OCI-LY3 (cell line): Measurements from ENCODE around the gene ARHGAP10.
"Not testable (repeated sequence)": the region's sequence is repeated elsewhere in the genome, so short reads cannot be mapped to it uniquely, and the experiment has no call there.

Source experiments
- H2AFZ ChIP-seq: fragments of 200-600, 300-600 bp; shearing (Covaris generic); 2 replicates; pipeline ENCODE4 v1.6.0; 2014; ENCODE audit warnings: antibody characterized with exemption, low read depth, low read length
- H3K27ac ChIP-seq: fragments of 200-600, 300-600 bp; sonication (generic); 2 replicates; pipeline ENCODE4 v1.5.1; 2014; ENCODE audit warnings: mild to moderate bottlenecking, low read length, moderate library complexity, mixed read lengths
- H3K27me3 ChIP-seq: fragments of 200-600, 300-600 bp; sonication (generic); 2 replicates; pipeline ENCODE4 v1.6.1; 2014; ENCODE audit warnings: low read depth, low read length, mixed read lengths
- H3K36me3 ChIP-seq: fragments of 200-600, 300-600 bp; sonication (generic); replicated peaks from 2 replicates; pipeline ENCODE3; 2014; ENCODE audit warnings: low read depth, low read length, mixed read lengths
- H3K4me1 ChIP-seq: fragments of 300-600, 200-600 bp; sonication (generic); 2 replicates; pipeline ENCODE4 v1.6.1; 2014; ENCODE audit warnings: low read length, mixed read lengths
- H3K4me2 ChIP-seq: fragments of 200-600, 300-600 bp; sonication (generic); 2 replicates; pipeline ENCODE4 v1.6.1; 2014; ENCODE audit warnings: low read length, mixed read lengths
- H3K4me3 ChIP-seq: fragments of 300-600, 200-600 bp; sonication (generic); 2 replicates; pipeline ENCODE4 v1.5.1; 2014; ENCODE audit warnings: antibody characterized with exemption, mild to moderate bottlenecking, low read length, moderate library complexity
- H3K79me2 ChIP-seq: fragments of 300-600, 200-600 bp; shearing (Covaris generic); 2 replicates; pipeline ENCODE4 v1.6.1; 2014; ENCODE audit warnings: mild to moderate bottlenecking, low read length, mixed read lengths
- H3K9ac ChIP-seq: fragments of 300-600, 200-600 bp; shearing (Covaris generic); 2 replicates; pipeline ENCODE4 v1.6.0; 2014; ENCODE audit warnings: mild to moderate bottlenecking, low read length, moderate library complexity
- H3K9me3 ChIP-seq: fragments of 200-600, 300-600 bp; shearing (Covaris generic); 2 replicates; pipeline ENCODE4 v1.6.1; 2014; ENCODE audit warnings: low read length, mixed read lengths; ENCODE audit not compliant: insufficient read depth
- H4K20me1 ChIP-seq: fragments of 200-600, 300-600 bp; sonication (generic); 2 replicates; pipeline ENCODE4 v1.6.1; 2016; ENCODE audit warnings: low read length, mixed read lengths; ENCODE audit not compliant: insufficient read depth
- EZH2phosphoT487 ChIP-seq: fragments of 200-600 bp; shearing (Covaris generic); IDR thresholded peaks from 2 replicates; pipeline ENCODE4 v1.6.1; 2018; ENCODE audit warnings: antibody characterized with exemption, mixed run types, low read depth
- TF ChIP-seq, protein P1 (sequence below): fragments of 200-600, 300-600 bp; sonication (generic); IDR thresholded peaks from 2 replicates; pipeline ENCODE4 v1.5.1; 2014; ENCODE audit warnings: antibody characterized with exemption, low read length, low read depth

The ARHGAP10 gene

DNA sequence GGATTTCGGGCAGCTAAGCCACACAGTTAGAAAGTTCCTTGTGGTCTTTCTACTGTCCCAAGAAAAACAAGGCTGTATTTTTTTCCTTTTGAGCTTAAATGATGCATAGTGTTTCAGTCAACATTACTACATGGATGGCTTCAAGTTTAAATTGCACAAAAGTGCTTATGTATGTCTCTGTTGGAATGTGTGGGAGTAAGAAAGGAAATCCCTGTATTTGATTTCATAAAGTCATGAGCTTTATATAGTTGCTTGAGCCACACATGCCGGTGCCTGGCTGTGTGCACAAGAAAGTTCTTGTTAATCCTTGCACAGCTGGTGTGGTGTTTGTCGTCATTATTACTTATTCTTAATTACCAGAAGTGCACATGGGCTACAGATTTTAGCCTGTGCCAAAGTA lies 262.2 kb downstream of the ARHGAP10 start:
- Histone ChIP-seq H3K9me3 (no peaks in the 10 kb centered on the region), H3K4me1 (no peaks in the 10 kb centered on the region), H3K27ac (no peak overlapping the region), H3K4me2 (no peak overlapping the region), H4K20me1 (no peaks in the 10 kb centered on the region; the same call in 1 of the 2 replicates), H3K9ac (no peak overlapping the region), H3K79me2 (no peaks in the 10 kb centered on the region), H3K36me3 (no peaks in the 10 kb centered on the region), H2AFZ (no peak overlapping the region), H3K4me3 (no peak overlapping the region), H3K27me3 (no peaks in the 10 kb centered on the region)
- TF ChIP-seq, protein P1, sequence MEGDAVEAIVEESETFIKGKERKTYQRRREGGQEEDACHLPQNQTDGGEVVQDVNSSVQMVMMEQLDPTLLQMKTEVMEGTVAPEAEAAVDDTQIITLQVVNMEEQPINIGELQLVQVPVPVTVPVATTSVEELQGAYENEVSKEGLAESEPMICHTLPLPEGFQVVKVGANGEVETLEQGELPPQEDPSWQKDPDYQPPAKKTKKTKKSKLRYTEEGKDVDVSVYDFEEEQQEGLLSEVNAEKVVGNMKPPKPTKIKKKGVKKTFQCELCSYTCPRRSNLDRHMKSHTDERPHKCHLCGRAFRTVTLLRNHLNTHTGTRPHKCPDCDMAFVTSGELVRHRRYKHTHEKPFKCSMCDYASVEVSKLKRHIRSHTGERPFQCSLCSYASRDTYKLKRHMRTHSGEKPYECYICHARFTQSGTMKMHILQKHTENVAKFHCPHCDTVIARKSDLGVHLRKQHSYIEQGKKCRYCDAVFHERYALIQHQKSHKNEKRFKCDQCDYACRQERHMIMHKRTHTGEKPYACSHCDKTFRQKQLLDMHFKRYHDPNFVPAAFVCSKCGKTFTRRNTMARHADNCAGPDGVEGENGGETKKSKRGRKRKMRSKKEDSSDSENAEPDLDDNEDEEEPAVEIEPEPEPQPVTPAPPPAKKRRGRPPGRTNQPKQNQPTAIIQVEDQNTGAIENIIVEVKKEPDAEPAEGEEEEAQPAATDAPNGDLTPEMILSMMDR, result no peak
- no peak for TF ChIP-seq EZH2phosphoT487

DNA sequence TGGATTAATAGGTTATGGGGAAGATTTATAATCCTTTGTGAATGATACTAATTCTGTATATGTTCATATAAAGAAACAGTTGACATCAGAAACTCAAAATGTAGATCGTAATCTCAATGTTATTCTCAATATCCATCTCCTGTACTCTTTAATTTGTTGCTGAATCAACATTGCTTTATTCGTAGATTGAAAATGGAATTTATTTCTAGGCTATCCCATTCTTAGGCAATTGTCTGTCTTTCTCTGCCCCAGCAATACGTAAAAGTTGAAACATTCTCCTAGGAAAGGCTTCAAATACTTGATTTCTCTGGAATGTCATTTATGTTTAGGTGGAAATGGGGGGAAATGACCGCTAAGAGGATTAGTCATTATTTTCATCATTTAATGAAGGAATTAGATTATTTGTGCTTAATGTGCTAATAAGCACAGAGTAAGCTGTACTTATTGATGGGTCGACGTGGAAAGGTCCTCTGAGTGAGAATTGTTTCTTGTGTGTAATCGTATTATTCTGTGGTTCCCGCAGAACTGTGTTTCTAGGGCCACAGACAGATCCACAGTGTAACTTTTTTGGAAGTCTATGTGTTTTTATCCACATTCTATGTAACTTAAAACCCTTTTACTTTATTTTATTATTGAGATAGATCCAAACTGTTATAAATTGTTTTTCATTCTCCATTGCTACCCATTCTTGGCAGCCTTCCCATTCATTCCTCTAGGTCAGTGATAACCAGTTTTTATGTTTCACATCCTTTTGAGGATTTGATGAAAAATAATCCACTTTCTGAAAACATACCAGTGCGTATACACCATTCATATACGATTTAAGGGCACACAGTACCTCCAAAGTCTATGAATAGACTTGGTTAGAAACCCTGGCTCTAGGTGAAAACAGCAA lies 262.9 kb downstream of the ARHGAP10 start:
- no peak overlapping the region for H3K9ac ChIP-seq
- no peak for TF ChIP-seq EZH2phosphoT487
- H3K4me1 ChIP-seq, result no peaks in the 10 kb centered on the region
- H3K79me2 ChIP-seq, result no peaks in the 10 kb centered on the region
- H3K27ac ChIP-seq, result no peak overlapping the region
- H3K36me3 ChIP-seq, result no peaks in the 10 kb centered on the region
- no peaks in the 10 kb centered on the region for H3K9me3 ChIP-seq
- H3K27me3 ChIP-seq, result no peaks in the 10 kb centered on the region
- H3K4me3 ChIP-seq, result no peak overlapping the region
- H4K20me1 ChIP-seq, result no peaks in the 10 kb centered on the region; the same call in 1 of the 2 replicates
- H2AFZ ChIP-seq, result no peak overlapping the region
- no peak overlapping the region for H3K4me2 ChIP-seq

DNA sequence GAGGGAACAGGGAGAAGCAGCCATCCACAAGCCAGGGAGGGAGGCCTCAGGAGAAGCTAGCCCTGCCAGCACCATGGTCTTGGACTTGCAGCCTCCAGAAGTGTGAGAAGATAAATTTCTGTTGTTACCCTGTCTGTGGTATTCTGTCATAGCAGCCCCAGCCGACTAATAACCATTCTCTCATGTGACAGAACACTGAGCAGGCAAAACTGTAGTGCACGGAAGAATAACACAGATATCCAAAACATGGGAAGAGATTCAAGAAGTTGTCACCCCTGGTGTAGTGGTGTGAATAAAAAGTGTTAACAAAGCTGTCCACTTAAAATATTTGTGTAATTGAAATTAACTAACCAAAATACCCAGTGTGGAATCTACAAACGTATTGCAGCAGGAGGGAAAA lies 265.0 kb downstream of the ARHGAP10 start:
- H3K4me2 ChIP-seq, result no peak overlapping the region
- no peaks in the 10 kb centered on the region for H3K4me1 ChIP-seq
- no peak overlapping the region for H3K4me3 ChIP-seq
- no peak for TF ChIP-seq EZH2phosphoT487
- TF ChIP-seq, protein P1, result no peak
- no peak overlapping the region for H2AFZ ChIP-seq
- no peak overlapping the region for H3K27ac ChIP-seq
- H4K20me1 ChIP-seq, result no peaks in the 10 kb centered on the region
- no peaks in the 10 kb centered on the region for H3K36me3 ChIP-seq
- H3K79me2 ChIP-seq, result no peaks in the 10 kb centered on the region
- H3K27me3 ChIP-seq, result no peaks in the 10 kb centered on the region
- H3K9ac ChIP-seq, result no peak overlapping the region
- no peaks in the 10 kb centered on the region for H3K9me3 ChIP-seq

DNA sequence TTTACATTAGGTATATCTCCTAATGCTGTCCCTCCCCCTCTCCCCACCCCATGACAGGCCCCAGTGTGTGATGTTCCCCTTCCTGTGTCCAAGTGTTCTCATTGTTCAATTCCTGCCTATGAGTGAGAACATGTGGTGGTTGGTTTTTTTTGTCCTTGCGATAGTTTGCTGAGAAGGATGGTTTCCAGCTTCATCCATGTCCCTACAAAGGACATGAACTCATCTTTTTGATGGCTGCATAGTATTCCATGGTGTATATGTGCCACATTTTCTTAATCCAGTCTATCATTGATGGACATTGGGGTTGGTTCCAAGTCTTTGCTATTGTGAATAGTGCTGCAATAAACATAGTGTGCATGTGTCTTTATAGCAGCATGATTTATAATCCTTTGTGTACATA lies 268.1 kb downstream of the ARHGAP10 start:
- not testable (repeated sequence) for H3K27me3 ChIP-seq, H2AFZ ChIP-seq, H3K79me2 ChIP-seq, H3K9ac ChIP-seq, H3K36me3 ChIP-seq, H3K4me2 ChIP-seq, H3K4me3 ChIP-seq, H3K4me1 ChIP-seq, H3K9me3 ChIP-seq, H4K20me1 ChIP-seq, H3K27ac ChIP-seq

DNA sequence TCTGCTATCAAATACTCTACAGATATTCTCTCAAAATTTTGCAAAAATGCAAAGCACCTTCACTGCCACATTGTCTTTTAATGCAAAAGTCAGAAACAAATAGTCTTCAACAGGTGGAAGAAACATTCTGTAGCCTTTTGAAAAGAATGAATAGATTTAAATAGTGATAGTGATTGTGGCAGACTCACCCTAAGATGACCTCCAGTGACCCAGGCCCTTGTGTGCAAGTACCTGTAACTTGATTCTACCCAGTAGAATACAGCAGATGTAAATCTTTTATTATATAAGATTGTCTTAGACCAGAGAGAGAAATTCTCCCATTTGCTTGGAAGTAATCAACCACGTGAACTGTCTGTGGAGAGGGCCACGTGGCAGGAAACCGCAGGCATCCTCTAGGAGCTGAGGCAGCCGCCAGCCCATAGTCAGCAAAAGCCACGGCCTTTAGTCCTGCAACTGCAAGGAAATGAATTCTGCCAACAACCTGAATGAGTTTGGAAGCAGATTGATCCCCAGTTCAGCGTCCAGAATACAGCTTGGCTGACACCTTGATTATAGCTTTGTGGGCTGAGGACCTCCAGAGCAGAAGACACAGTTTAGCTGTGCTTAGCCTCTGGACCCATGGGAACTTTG lies 272.5 kb downstream of the ARHGAP10 start:
- Histone ChIP-seq H3K36me3 (no peaks in the 10 kb centered on the region), H3K4me3 (no peak overlapping the region), H3K27ac (no peak overlapping the region), H2AFZ (no peak overlapping the region), H3K4me1 (no peaks in the 10 kb centered on the region), H4K20me1 (no peaks in the 10 kb centered on the region), H3K27me3 (no peaks in the 10 kb centered on the region), H3K9ac (no peak overlapping the region), H3K4me2 (no peak overlapping the region), H3K79me2 (no peaks in the 10 kb centered on the region), H3K9me3 (no peaks in the 10 kb centered on the region)
- no peak for TF ChIP-seq EZH2phosphoT487
- TF ChIP-seq, protein P1, result no peak
